Osteoblast (primary cell): Measurements from ENCODE around the gene KCNQ5. TPM values are rescaled to one million over a fixed set of nuclear protein-coding genes. Genes with fewer than 3 reads are reported as not detected.

Experiments
- DNase-seq: peaks from one replicate; pipeline ENCODE4 v3.0.0; 2011; ENCODE audit warnings: low spot score, mixed read lengths; ENCODE audit not compliant: insufficient read length; ENCODE audit errors: missing footprints
- H2AFZ ChIP-seq: 2 replicates; pipeline ENCODE4 v1.6.0; 2011; ENCODE audit warnings: mild to moderate bottlenecking, low read length
- H3K27ac ChIP-seq: 2 replicates; pipeline ENCODE4 v1.5.1; 2011; ENCODE audit warnings: mild to moderate bottlenecking, low read depth, low read length, moderate library complexity
- H3K27me3 ChIP-seq: 2 replicates; pipeline ENCODE4 v1.6.0; 2012; ENCODE audit warnings: mild to moderate bottlenecking, control low read depth, inconsistent platforms, low read length, moderate library complexity; ENCODE audit not compliant: insufficient read depth
- H3K36me3 ChIP-seq: 2 replicates; pipeline ENCODE4 v1.5.1; 2011; ENCODE audit warnings: mild to moderate bottlenecking, low read length, control low read depth, moderate library complexity; ENCODE audit not compliant: insufficient read depth
- H3K4me1 ChIP-seq: 2 replicates; pipeline ENCODE4 v1.5.1; 2011; ENCODE audit warnings: mild to moderate bottlenecking, low read length, control low read depth, moderate library complexity; ENCODE audit not compliant: insufficient read depth
- H3K4me2 ChIP-seq: 2 replicates; pipeline ENCODE4 v1.6.0; 2011; ENCODE audit warnings: mild to moderate bottlenecking, low read length; ENCODE audit not compliant: insufficient read depth
- H3K4me3 ChIP-seq: fragments of 200-600 bp; sonication (generic); 3 replicates; pipeline ENCODE4 v1.5.1; 2012; ENCODE audit warnings: mild to moderate bottlenecking, low read length, inconsistent platforms; ENCODE audit not compliant: insufficient read depth
- H3K79me2 ChIP-seq: 2 replicates; pipeline ENCODE4 v1.6.0; 2012; ENCODE audit warnings: mild to moderate bottlenecking, low read length, control low read depth, inconsistent platforms; ENCODE audit not compliant: insufficient read depth
- H3K9me3 ChIP-seq: 2 replicates; pipeline ENCODE4 v1.5.1; 2011; ENCODE audit warnings: low read depth, low read length, control low read depth
- H4K20me1 ChIP-seq: 2 replicates; pipeline ENCODE4 v1.6.0; 2012; ENCODE audit warnings: mild to moderate bottlenecking, low read length, control low read depth; ENCODE audit not compliant: insufficient read depth
- CTCF ChIP-seq: IDR thresholded peaks from 2 replicates; pipeline ENCODE4 v1.5.1; 2011; ENCODE audit warnings: mild to moderate bottlenecking, low read depth, low read length, moderate library complexity; ENCODE audit errors: extremely low read depth
- total RNA-seq: library from RNA; depleted of rRNA; stranded (reverse); fragments of >200 nt; gene quantifications from 2 replicates; pipeline ENCODE4 v1.2.3, GENCODE V29; 2012

The KCNQ5 gene
- total RNA-seq, 1 donor = 4.0 TPM

GRCh38 chr6:72832271-72832670 is 210.4 kb downstream of the KCNQ5 start:
- no peaks in the 10 kb centered on the region for H3K27me3 ChIP-seq
- H3K36me3 ChIP-seq = no peaks in the 10 kb centered on the region
- H3K27ac ChIP-seq = no peak overlapping the region
- H3K4me1 ChIP-seq = peaks cover 2% of the 10 kb centered on the region
- DNase-seq = no peak
- peak overlapping the region; percentile 2 for H3K4me2 ChIP-seq
- no peaks in the 10 kb centered on the region for H3K79me2 ChIP-seq
- H3K4me3 ChIP-seq = no peak overlapping the region
- H3K9me3 ChIP-seq = no peaks in the 10 kb centered on the region
- H2AFZ ChIP-seq = no peak overlapping the region
- TF ChIP-seq CTCF = no peak
- no peaks in the 10 kb centered on the region for H4K20me1 ChIP-seq

DNA sequence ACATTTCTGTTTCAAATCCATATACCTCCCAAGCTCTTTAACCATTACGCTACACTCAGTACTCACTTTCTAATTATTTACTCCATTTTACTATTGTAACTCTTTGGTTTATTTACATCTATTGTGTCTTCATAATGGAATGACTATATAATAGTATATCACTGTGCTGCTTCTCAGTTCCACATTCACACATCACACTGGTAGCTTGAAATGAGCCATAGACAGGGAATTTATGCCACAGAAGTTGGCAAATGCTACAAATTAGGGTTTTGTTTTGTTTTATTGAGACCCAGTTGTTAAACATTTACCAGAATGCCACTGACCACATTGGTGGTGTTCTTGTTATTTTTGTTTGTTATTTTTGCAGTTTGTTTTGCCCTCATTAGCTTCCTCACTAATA is 213.9 kb downstream of the KCNQ5 start:
- Histone ChIP-seq H3K27me3 (no peaks in the 10 kb centered on the region), H3K79me2 (no peaks in the 10 kb centered on the region), H3K36me3 (no peaks in the 10 kb centered on the region), H3K9me3 (no peaks in the 10 kb centered on the region), H3K4me2 (no peak overlapping the region), H4K20me1 (no peaks in the 10 kb centered on the region), H2AFZ (no peak overlapping the region), H3K4me1 (peaks cover 2% of the 10 kb centered on the region), H3K4me3 (no peak overlapping the region), H3K27ac (no peak overlapping the region)
- TF ChIP-seq CTCF = no peak
- no peak for DNase-seq

- H3K27me3 ChIP-seq = no peaks in the 10 kb centered on the region
- no peak for TF ChIP-seq CTCF
- DNase-seq = no peak
- H3K79me2 ChIP-seq = no peaks in the 10 kb centered on the region
- no peak overlapping the region for H3K4me3 ChIP-seq
- peaks cover 2% of the 10 kb centered on the region for H3K4me1 ChIP-seq
- H3K4me2 ChIP-seq = no peak overlapping the region
- H3K36me3 ChIP-seq = no peaks in the 10 kb centered on the region
- no peak overlapping the region for H3K27ac ChIP-seq
- no peak overlapping the region for H2AFZ ChIP-seq
- H4K20me1 ChIP-seq = no peaks in the 10 kb centered on the region
- H3K9me3 ChIP-seq = no peaks in the 10 kb centered on the region
Observed at GRCh38 chr6:72836971-72837370, 215.1 kb downstream of the KCNQ5 start.

DNA sequence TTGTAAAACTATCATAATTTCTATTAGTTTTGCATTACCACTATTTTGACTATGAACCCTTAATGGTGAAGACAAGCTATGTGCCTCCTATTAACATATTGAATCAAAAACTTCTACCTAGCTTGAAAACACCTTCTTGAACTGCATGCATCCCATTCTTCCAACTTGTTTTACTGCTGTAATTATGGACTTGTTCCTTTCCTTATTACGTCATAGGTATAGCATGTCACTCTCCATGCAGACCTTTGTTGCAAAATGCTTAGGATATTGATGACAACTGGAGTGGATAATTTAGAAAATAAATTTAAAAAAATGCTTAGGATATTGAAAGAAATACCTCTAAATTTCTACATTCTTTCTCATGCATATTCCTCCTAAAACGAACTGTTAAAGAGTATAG is 219.3 kb downstream of the KCNQ5 start:
- TF ChIP-seq CTCF = no peak
- Histone ChIP-seq H4K20me1 (no peaks in the 10 kb centered on the region), H2AFZ (no peak overlapping the region), H3K36me3 (no peaks in the 10 kb centered on the region), H3K4me3 (no peak overlapping the region), H3K4me2 (no peak overlapping the region), H3K27ac (no peak overlapping the region), H3K4me1 (no peaks in the 10 kb centered on the region), H3K27me3 (no peaks in the 10 kb centered on the region), H3K79me2 (no peaks in the 10 kb centered on the region), H3K9me3 (no peaks in the 10 kb centered on the region)
- no peak for DNase-seq
